Body of pancreas (tissue), 4 donors: ENCODE measurements around the gene ITPRIPL2.

Source experiments
- CTCF ChIP-seq, 7 experiments: fragments of 450-650 bp in 4 of 7; fragments of 200-600 bp in 3 of 7; sonication (generic) in 3 of 7; IDR thresholded peaks; one replicate each; pipeline ENCODE4 v1.5.1; 2016 to 2019; ENCODE audit warnings: antibody characterized with exemption in 7 of 7
- POLR2A ChIP-seq, 3 donors: fragments of 450-650 bp; IDR thresholded peaks; one replicate each; pipeline ENCODE4 v1.6.1; 2016; ENCODE audit warnings: antibody characterized with exemption in 3 of 3, mild to moderate bottlenecking in 2 of 3

- TF ChIP-seq POLR2A (IDR thresholded peaks at IDR 0.05) (no peak), CTCF (IDR thresholded peaks at IDR 0.05) (no peak)
These were observed 40.4 kb upstream of the ITPRIPL2 start for GRCh38 chr16:19073344-19073743.
